Suppressor macrophage treated with lipopolysaccharide for 4 hours (primary cell): ENCODE data around the gene PADI2.

Experiments
- DNase-seq: peaks from one replicate; pipeline ENCODE4 v3.0.0-alpha.2; 2020

PADI2 gene

GRCh38 chr1:17137441-17137840, 18.2 kb upstream of the PADI2 start:
- DNase-seq: no peak

GRCh38 chr1:17136936-17137335, 17.7 kb upstream of the PADI2 start:
- DNase-seq: no peak

- no peak for DNase-seq
Measured at GRCh38 chr1:17136145-17136544, 16.9 kb upstream of the PADI2 start.

GRCh38 chr1:17135530-17135929, 16.3 kb upstream of the PADI2 start:
- no peak for DNase-seq

- DNase-seq: no peak
Measured at GRCh38 chr1:17134724-17135123, 15.5 kb upstream of the PADI2 start.

- no peak for DNase-seq
Measured at GRCh38 chr1:17134034-17134433, 14.8 kb upstream of the PADI2 start.

GRCh38 chr1:17130138-17130635, 10.9 kb upstream of the PADI2 start:
- no peak for DNase-seq

- DNase-seq: peak; percentile 81
Measured at GRCh38 chr1:17128361-17128760, 9.1 kb upstream of the PADI2 start.

GRCh38 chr1:17125756-17126237, 6.5 kb upstream of the PADI2 start:
- DNase-seq: peak; percentile 93

GRCh38 chr1:17123196-17124045, 4.2 kb upstream of the PADI2 start:
- no peak for DNase-seq

GRCh38 chr1:17122521-17123164, 3.4 kb upstream of the PADI2 start:
- peak; percentile 31 for DNase-seq

GRCh38 chr1:17121881-17122280, 2.6 kb upstream of the PADI2 start:
- DNase-seq: no peak

GRCh38 chr1:17120962-17121837, 1.9 kb upstream of the PADI2 start:
- no peak for DNase-seq

GRCh38 chr1:17120481-17120877, 1.2 kb upstream of the PADI2 start:
- no peak for DNase-seq

GRCh38 chr1:17119773-17120480, 676 bp upstream of the PADI2 start:
- peak; percentile 32 for DNase-seq

GRCh38 chr1:17118706-17119075, 560 bp downstream of the PADI2 start:
- no peak for DNase-seq

GRCh38 chr1:17118268-17118667, 983 bp downstream of the PADI2 start:
- DNase-seq: no peak

- DNase-seq: no peak
Measured at GRCh38 chr1:17117451-17118265, 1.6 kb downstream of the PADI2 start.

GRCh38 chr1:17116643-17117042, 2.6 kb downstream of the PADI2 start:
- no peak for DNase-seq

- no peak for DNase-seq
Measured at GRCh38 chr1:17113963-17114362, 5.3 kb downstream of the PADI2 start.

- DNase-seq: no peak
Measured at GRCh38 chr1:17112496-17113236, 6.6 kb downstream of the PADI2 start.
